ENCODE results near the gene CLDN7. TPM values are rescaled to one million over a fixed set of nuclear protein-coding genes. Genes with fewer than 3 reads are reported as not detected.

Gene CLDN7
- total RNA-seq, 3 donors from 2014 or later (not counting 1 experiment from before 2014, with no cell fraction given): 0.99 to 1.8 (median 1.7) TPM

- Mint-ChIP-seq H3K27ac (peak overlapping the region; percentile 4 to 59), H3K36me3 (peaks cover 12% of the 10 kb centered on the region)
These were observed 7.8 kb downstream of the CLDN7 start for GRCh38 chr17:7254511-7254910.

DNA sequence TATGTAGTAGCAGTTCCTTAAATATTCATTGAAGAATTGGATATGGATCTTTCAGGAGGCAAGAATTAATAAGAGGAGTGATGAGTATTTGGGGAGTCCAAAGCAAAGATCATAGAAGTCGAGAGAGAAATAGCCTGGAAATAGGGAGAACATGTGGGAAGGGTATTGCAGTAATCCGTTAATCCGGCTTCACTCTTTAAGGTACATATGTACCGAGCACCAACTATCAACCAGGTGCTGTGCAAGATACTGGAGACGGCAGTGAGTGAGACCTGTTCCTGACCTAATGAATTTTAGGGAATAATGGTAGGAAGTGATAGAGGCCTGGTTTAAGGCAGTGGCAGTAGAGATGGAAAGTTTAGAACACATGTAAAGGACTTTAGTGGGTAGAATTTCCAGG, 9.2 kb downstream of the CLDN7 start:
- TF ChIP-seq CTCF (IDR thresholded peaks at IDR 0.05): no peak
- peaks cover 12% of the 10 kb centered on the region for H3K36me3 Mint-ChIP-seq
- peaks cover 41 to 43% of the 10 kb centered on the region in 2 donors for H3K4me1 Mint-ChIP-seq
- no peaks in the 10 kb centered on the region for H3K9me3 ChIP-seq (ENCODE audit: control insufficient read depth, insufficient read depth, low read length)
- H3K4me3 Mint-ChIP-seq: peak overlapping the region; percentile 88
- 87% methylated on average over 5 of the region's 5 CpGs for WGBS (ENCODE audit: insufficient coverage)
- peaks cover 32% of the 10 kb centered on the region for H3K4me1 ChIP-seq (ENCODE audit: control insufficient read depth, insufficient read depth, low read length)
- ATAC-seq (no peak), DNase-seq (peak in 1 of 2 donors; percentile 11)
- intact Hi-C loops (cut with micrococcal nuclease): loop anchor here (2.0 to 5.0 kb wide), 5 partner anchors 14 to 309 kb away; partner anchors contain the start of genes ACADVL, DLG4, PHF23 and POLR2A
- no peaks in the 10 kb centered on the region for H3K27me3 ChIP-seq (ENCODE audit: control insufficient read depth, insufficient read depth, low read length)
- peak overlapping the region; percentile 96 for H3K27ac ChIP-seq (ENCODE audit: low read length)
- H3K27ac Mint-ChIP-seq: peak overlapping the region; percentile 93 to 98
- no peaks in the 10 kb centered on the region for H3K27me3 Mint-ChIP-seq (ENCODE audit: low read depth in 2 of 2)
- H3K36me3 ChIP-seq (ENCODE audit: control insufficient read depth, insufficient read depth, low read length): peaks cover 27% of the 10 kb centered on the region
- no peaks in the 10 kb centered on the region for H3K9me3 Mint-ChIP-seq
- H3K4me3 ChIP-seq (ENCODE audit: low read length): peak overlapping the region; percentile 67

More at GRCh38 chr17:7254511-7254910, 7.8 kb downstream of the CLDN7 start:
- no peaks in the 10 kb centered on the region for H3K27me3 ChIP-seq (ENCODE audit: control insufficient read depth, insufficient read depth, low read length)
- Mint-ChIP-seq H3K9me3 (no peaks in the 10 kb centered on the region), H3K27me3 (ENCODE audit: low read depth in 2 of 2) (no peaks in the 10 kb centered on the region), H3K4me3 (peak overlapping the region; percentile 63), H3K4me1 (peaks cover 30 to 32% of the 10 kb centered on the region in 2 donors)
- intact Hi-C loops (cut with micrococcal nuclease): loop anchor here (5.0 kb wide), 3 partner anchors 37 to 308 kb away; partner anchors contain the start of genes ACADVL, DLG4, POLR2A and SENP3
- H3K36me3 ChIP-seq (ENCODE audit: control insufficient read depth, insufficient read depth, low read length): peaks cover 36% of the 10 kb centered on the region
- DNase-seq (no peak), ATAC-seq (no peak)
- H3K4me3 ChIP-seq (ENCODE audit: low read length): no peak overlapping the region
- WGBS (ENCODE audit: insufficient coverage): 97% methylated on average over 4 of the region's 4 CpGs
- H3K9me3 ChIP-seq (ENCODE audit: control insufficient read depth, insufficient read depth, low read length): no peaks in the 10 kb centered on the region
- TF ChIP-seq CTCF (IDR thresholded peaks at IDR 0.05): no peak
- H3K4me1 ChIP-seq (ENCODE audit: control insufficient read depth, insufficient read depth, low read length): peaks cover 25% of the 10 kb centered on the region
- no peak overlapping the region for H3K27ac ChIP-seq (ENCODE audit: low read length)

- peaks cover 32% of the 10 kb centered on the region for H3K4me1 ChIP-seq (ENCODE audit: control insufficient read depth, insufficient read depth, low read length)
- no peaks in the 10 kb centered on the region for H3K27me3 ChIP-seq (ENCODE audit: control insufficient read depth, insufficient read depth, low read length)
- DNase-seq (peak; percentile 89 to 93), ATAC-seq (peak; percentile 62 to 80 (median 64))
- no peaks in the 10 kb centered on the region for H3K9me3 Mint-ChIP-seq
- H3K36me3 Mint-ChIP-seq: peaks cover 12% of the 10 kb centered on the region
- intact Hi-C loops (cut with micrococcal nuclease): loop anchor here (1.0 to 5.0 kb wide), 7 partner anchors 9 to 310 kb away; partner anchors contain the start of genes ACADVL, DLG4, EIF5A and PHF23
- peak within 1 kb of the TSS; percentile 92 for H3K4me3 Mint-ChIP-seq
- H3K4me1 Mint-ChIP-seq: peaks cover 41 to 43% of the 10 kb centered on the region in 2 donors
- under 1% methylated on average over 50 of the region's 55 CpGs for WGBS (ENCODE audit: insufficient coverage)
- no peaks in the 10 kb centered on the region for H3K9me3 ChIP-seq (ENCODE audit: control insufficient read depth, insufficient read depth, low read length)
- H3K27ac ChIP-seq (ENCODE audit: low read length): peak within 1 kb of the TSS; percentile 96
- peaks cover 27% of the 10 kb centered on the region for H3K36me3 ChIP-seq (ENCODE audit: control insufficient read depth, insufficient read depth, low read length)
- peak within 1 kb of the TSS; percentile 93 to 98 for H3K27ac Mint-ChIP-seq
- peak within 1 kb of the TSS; percentile 67 for H3K4me3 ChIP-seq (ENCODE audit: low read length)
- no peak for TF ChIP-seq CTCF (IDR thresholded peaks at IDR 0.05)
- H3K27me3 Mint-ChIP-seq (ENCODE audit: low read depth in 2 of 2): no peaks in the 10 kb centered on the region
These were observed 9.9 kb downstream of the CLDN7 start, which contains the start of gene ELP5 for GRCh38 chr17:7252176-7253043. ELP5 (plus strand) TSS chr17:7252215; CDS start chr17:7252551, 336 bp downstream.

Data from natural killer cell (primary cell).